ENCODE measurements around the gene EIF4E3. TPM values are rescaled to one million over a fixed set of nuclear protein-coding genes. Genes with fewer than 3 reads are reported as not detected.

EIF4E3 gene
- total and polyA plus RNA-seq, 7 experiments from 2014 or later: 17.7 to 72.8 (median 35.3) TPM

DNA sequence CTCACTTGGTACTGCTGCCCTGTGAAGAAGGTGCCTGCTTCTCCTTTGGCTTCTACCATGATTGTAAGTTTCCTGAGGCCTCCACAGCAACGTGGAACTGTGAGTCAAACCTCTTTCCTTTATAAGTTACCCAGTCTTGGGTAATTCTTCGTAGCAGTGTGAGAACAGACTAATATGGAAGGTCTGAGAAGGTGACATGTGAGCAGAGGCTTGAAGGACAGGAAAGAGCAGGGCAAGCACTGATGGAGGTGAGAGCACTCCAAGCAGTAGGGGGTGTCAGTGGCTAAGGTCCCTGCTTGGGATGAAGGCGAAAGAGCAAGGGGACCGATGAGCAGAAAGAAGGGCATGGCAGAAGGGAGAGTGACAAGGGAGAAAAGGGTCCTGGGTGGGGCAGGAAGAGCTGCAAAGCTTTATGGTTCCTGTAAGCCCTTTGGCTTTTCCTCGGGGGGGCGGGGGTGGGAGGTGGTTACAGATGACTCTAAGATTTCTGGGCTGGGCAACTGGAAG lies 3.5 kb downstream of the EIF4E3 start:
- H3K9me3 ChIP-seq (ENCODE audit: control insufficient read depth in 2 of 3, low read length in 3 of 3): no peaks in the 10 kb centered on the region
- ChIA-PET POLR2A (interaction anchor here (1.6 kb wide), 1 partner anchor 8 kb away, joined by 7 read pairs; no protein-coding TSS in a partner anchor), CTCF (interaction anchor here (1.2 kb wide), 1 partner anchor 8 kb away, joined by 4 read pairs; no protein-coding TSS in a partner anchor)
- peak overlapping the region; percentile 84 to 98 (median 90) for H3K27ac Mint-ChIP-seq
- no peaks in the 10 kb centered on the region for H3K27me3 ChIP-seq (ENCODE audit: control insufficient read depth in 2 of 2, insufficient read depth in 2 of 2, low read length in 2 of 2)
- peak overlapping the region; percentile 72 to 97 (median 88) for H3K4me3 Mint-ChIP-seq
- peak; percentile 27 for ATAC-seq
- peak overlapping the region; percentile 65 for H3K4me3 ChIP-seq (ENCODE audit: low read length)
- H3K9me3 Mint-ChIP-seq: peaks cover 0 to 2% (median 0%) of the 10 kb centered on the region in 11 donors
- H3K27me3 Mint-ChIP-seq: no peaks in the 10 kb centered on the region
- peaks cover 70 to 85% (median 79%) of the 10 kb centered on the region in 7 donors for H3K4me1 Mint-ChIP-seq
- H3K36me3 Mint-ChIP-seq: peaks cover 5 to 32% (median 17%) of the 10 kb centered on the region in 5 donors
- peak overlapping the region; percentile 76 for H3K27ac ChIP-seq (ENCODE audit: low read depth, low read length)
- peaks cover 66 to 71% of the 10 kb centered on the region in 2 donors for H3K4me1 ChIP-seq (ENCODE audit: control insufficient read depth in 2 of 2, insufficient read depth in 2 of 2, low read length in 2 of 2)
- H3K36me3 ChIP-seq (ENCODE audit: control insufficient read depth in 2 of 3, insufficient read depth in 3 of 3, low read length in 3 of 3): peaks cover 0 to 3% (median 0%) of the 10 kb centered on the region in 3 experiments
- DNase-seq: peak in 4 of 9 donors; percentile 42 to 57 (median 50)
- intact Hi-C loops (cut with micrococcal nuclease): loop anchor here (1.0 to 10.0 kb wide), 19 partner anchors 10 to 1275 kb away; partner anchors contain the start of genes RYBP (in 2 of the 2), FOXP1 (in 1 of the 2), PPP4R2 (in 1 of the 2) and SHQ1 (in 1 of the 2)

DNA sequence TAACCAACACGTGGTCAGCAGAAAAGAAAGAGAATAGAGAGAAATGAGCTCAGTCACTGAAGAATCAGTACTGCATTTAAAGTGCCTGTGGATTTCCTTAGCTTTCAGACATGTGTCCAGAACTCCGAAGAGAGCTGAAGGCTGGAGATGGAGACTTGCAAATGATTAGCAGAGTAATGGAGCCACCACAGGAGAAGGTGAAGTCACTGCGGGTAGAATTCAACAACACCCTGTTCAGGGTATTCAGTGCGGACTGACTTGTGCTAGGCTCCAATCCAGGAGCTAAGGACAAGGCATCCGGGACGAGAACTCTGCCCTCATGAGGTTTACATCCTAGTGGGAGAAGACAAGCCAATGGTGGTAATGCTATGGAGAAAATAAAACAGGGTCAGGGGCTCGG lies 4.2 kb downstream of the EIF4E3 start:
- Histone ChIP-seq H3K27ac (ENCODE audit: low read depth, low read length) (peak overlapping the region; percentile 76), H3K36me3 (ENCODE audit: control insufficient read depth in 2 of 3, insufficient read depth in 3 of 3, low read length in 3 of 3) (peaks cover 0 to 3% (median 0%) of the 10 kb centered on the region in 3 experiments), H3K9me3 (ENCODE audit: control insufficient read depth in 2 of 3, low read length in 3 of 3) (no peaks in the 10 kb centered on the region), H3K4me1 (ENCODE audit: control insufficient read depth in 2 of 2, insufficient read depth in 2 of 2, low read length in 2 of 2) (peaks cover 63 to 68% of the 10 kb centered on the region in 2 donors), H3K27me3 (ENCODE audit: control insufficient read depth in 2 of 2, insufficient read depth in 2 of 2, low read length in 2 of 2) (no peaks in the 10 kb centered on the region), H3K4me3 (ENCODE audit: low read length) (no peak overlapping the region)
- POLR2A ChIA-PET: interaction anchor here (1.0 kb wide), 1 partner anchor 9 kb away, joined by 4 read pairs; no protein-coding TSS in a partner anchor
- DNase-seq: no peak
- H3K9me3 Mint-ChIP-seq: peaks cover 0 to 2% (median 0%) of the 10 kb centered on the region in 11 donors
- peak overlapping the region; percentile 11 to 98 (median 90) for H3K27ac Mint-ChIP-seq
- peaks cover 66 to 83% (median 74%) of the 10 kb centered on the region in 7 donors for H3K4me1 Mint-ChIP-seq
- CTCF ChIA-PET: interaction anchor here (1.1 to 1.2 kb wide), 2 partner anchors 8 to 10 kb away, joined by 4 to 6 read pairs; no protein-coding TSS in a partner anchor
- no peaks in the 10 kb centered on the region for H3K27me3 Mint-ChIP-seq
- H3K4me3 Mint-ChIP-seq: peak overlapping the region; percentile 81 to 97 (median 88)
- ATAC-seq: no peak
- intact Hi-C loops (cut with micrococcal nuclease): loop anchor here (1.0 to 10.0 kb wide), 13 partner anchors 10 to 726 kb away; partner anchors contain the start of genes FOXP1 (in 1 of the 2) and RYBP (in 1 of the 2)
- H3K36me3 Mint-ChIP-seq: peaks cover 5 to 32% (median 17%) of the 10 kb centered on the region in 5 donors

DNA sequence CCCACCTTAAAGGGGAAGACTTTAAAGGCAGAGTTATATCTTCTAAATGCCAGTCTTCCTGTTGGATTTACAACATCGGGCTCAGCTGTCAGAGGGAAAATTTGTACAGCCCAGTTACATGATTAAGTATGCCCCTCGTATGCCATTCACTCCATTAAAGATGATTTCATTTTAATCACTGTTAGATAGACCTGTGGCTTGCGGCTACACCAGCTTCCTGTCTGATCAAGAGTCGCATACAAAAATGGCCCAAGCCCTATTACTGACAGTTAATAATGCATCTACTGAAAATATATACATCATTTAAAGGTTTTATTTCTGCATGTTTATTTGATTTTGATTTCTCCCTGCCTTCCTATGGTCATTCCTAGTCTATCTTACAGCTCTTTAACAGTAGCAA lies 7.1 kb downstream of the EIF4E3 start:
- Mint-ChIP-seq H3K36me3 (peaks cover 5 to 31% (median 17%) of the 10 kb centered on the region in 5 donors), H3K4me1 (peaks cover 71 to 92% (median 81%) of the 10 kb centered on the region in 7 donors), H3K27me3 (no peaks in the 10 kb centered on the region), H3K4me3 (peak overlapping the region in 7 of 10 donors; percentile 7 to 69 (median 37)), H3K27ac (peak overlapping the region in 6 of 9 donors; percentile 11 to 88 (median 46)), H3K9me3 (peaks cover 0 to 2% (median 0%) of the 10 kb centered on the region in 11 donors)
- POLR2A ChIA-PET: no interaction called here
- Histone ChIP-seq H3K27ac (ENCODE audit: low read depth, low read length) (no peak overlapping the region), H3K4me1 (ENCODE audit: control insufficient read depth in 2 of 2, insufficient read depth in 2 of 2, low read length in 2 of 2) (peaks cover 62% of the 10 kb centered on the region in 2 donors), H3K27me3 (ENCODE audit: control insufficient read depth in 2 of 2, insufficient read depth in 2 of 2, low read length in 2 of 2) (no peaks in the 10 kb centered on the region), H3K9me3 (ENCODE audit: control insufficient read depth in 2 of 3, low read length in 3 of 3) (no peaks in the 10 kb centered on the region), H3K36me3 (ENCODE audit: control insufficient read depth in 2 of 3, insufficient read depth in 3 of 3, low read length in 3 of 3) (no peaks in the 10 kb centered on the region), H3K4me3 (ENCODE audit: low read length) (no peak overlapping the region)
- CTCF ChIA-PET: interaction anchor here (0.6 to 0.9 kb wide), 3 partner anchors 9 to 948 kb away, joined by 3 read pairs; no protein-coding TSS in a partner anchor
- peak; percentile 43 for ATAC-seq
- intact Hi-C loops (cut with micrococcal nuclease): loop anchor here in 1 of 2 donors (10.0 kb wide), 1 partner anchor 537 kb away; no protein-coding TSS in a partner anchor
- DNase-seq: peak in 1 of 9 donors; percentile 13

DNA sequence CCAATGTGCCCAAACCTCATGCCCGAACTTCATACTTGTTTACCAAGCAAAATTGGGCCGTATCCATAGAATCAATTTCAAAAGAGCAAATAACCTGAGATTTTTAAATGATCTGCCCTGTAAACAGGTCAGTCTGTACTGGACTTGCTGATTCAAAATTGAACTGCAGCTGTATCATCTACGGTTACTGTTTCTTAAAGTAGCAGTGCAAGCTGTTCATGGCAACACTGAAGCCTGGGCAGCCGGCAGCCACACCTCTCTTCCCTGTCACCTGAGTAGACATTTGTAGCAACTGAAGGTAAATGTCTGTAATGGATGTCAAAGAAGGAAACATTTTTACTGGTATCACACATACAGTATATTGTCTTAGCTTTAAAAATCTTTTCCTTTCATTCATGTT lies 10.6 kb downstream of the EIF4E3 start:
- H3K4me3 ChIP-seq (ENCODE audit: low read length): no peak overlapping the region
- H3K27ac ChIP-seq (ENCODE audit: low read depth, low read length): no peak overlapping the region
- ATAC-seq: no peak
- no peaks in the 10 kb centered on the region for H3K27me3 ChIP-seq (ENCODE audit: control insufficient read depth in 2 of 2, insufficient read depth in 2 of 2, low read length in 2 of 2)
- DNase-seq: no peak
- H3K4me1 Mint-ChIP-seq: peaks cover 64 to 96% (median 76%) of the 10 kb centered on the region in 7 donors
- peak overlapping the region in 7 of 9 donors; percentile 15 to 81 (median 40) for H3K27ac Mint-ChIP-seq
- POLR2A ChIA-PET: interaction anchor here (1.1 to 2.1 kb wide), 2 partner anchors 8 to 15 kb away, joined by 3 to 7 read pairs; no protein-coding TSS in a partner anchor
- peak overlapping the region in 1 of 10 donors; percentile 10 for H3K4me3 Mint-ChIP-seq
- H3K4me1 ChIP-seq (ENCODE audit: control insufficient read depth in 2 of 2, insufficient read depth in 2 of 2, low read length in 2 of 2): peaks cover 48 to 53% of the 10 kb centered on the region in 2 donors
- H3K36me3 Mint-ChIP-seq: peaks cover 0 to 20% (median 12%) of the 10 kb centered on the region in 5 donors
- no peaks in the 10 kb centered on the region for H3K9me3 ChIP-seq (ENCODE audit: control insufficient read depth in 2 of 3, low read length in 3 of 3)
- no peaks in the 10 kb centered on the region for H3K9me3 Mint-ChIP-seq
- H3K36me3 ChIP-seq (ENCODE audit: control insufficient read depth in 2 of 3, insufficient read depth in 3 of 3, low read length in 3 of 3): peaks cover 0 to 1% (median 0%) of the 10 kb centered on the region in 3 experiments
- no peaks in the 10 kb centered on the region for H3K27me3 Mint-ChIP-seq
- CTCF ChIA-PET: no interaction called here
- intact Hi-C loops (cut with micrococcal nuclease): loop anchor here in 1 of 2 donors (5.0 to 10.0 kb wide), 2 partner anchors 213 to 540 kb away; no protein-coding TSS in a partner anchor

DNA sequence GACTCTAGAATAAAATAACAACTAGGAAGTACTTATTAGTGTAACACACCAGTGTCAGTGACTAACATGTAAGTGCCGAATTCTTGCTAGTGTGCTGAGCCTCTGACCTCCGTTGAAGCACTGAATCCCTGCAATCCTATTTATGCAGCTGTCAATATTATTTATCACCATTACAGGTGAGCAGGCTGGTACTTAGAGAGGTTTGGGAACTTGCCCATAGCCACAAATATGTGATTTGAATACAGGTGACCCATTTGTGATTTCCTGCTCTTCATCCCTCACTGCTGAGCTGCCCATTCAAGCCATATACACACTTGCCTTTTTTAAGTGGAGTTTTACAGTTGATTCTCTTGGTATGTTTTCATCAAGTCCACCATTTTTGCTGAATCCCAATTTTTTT lies 12.2 kb downstream of the EIF4E3 start:
- POLR2A ChIA-PET: interaction anchor here (0.7 to 2.1 kb wide), 2 partner anchors 10 to 1113 kb away, joined by 3 to 7 read pairs; no protein-coding TSS in a partner anchor
- CTCF ChIA-PET: interaction anchor here (0.7 to 1.5 kb wide), 3 partner anchors 10 to 19 kb away, joined by 3 to 4 read pairs (median 3); no protein-coding TSS in a partner anchor
- intact Hi-C loops (cut with micrococcal nuclease): loop anchor here in 1 of 2 donors (5.0 to 10.0 kb wide), 2 partner anchors 214 to 542 kb away; no protein-coding TSS in a partner anchor

DNA sequence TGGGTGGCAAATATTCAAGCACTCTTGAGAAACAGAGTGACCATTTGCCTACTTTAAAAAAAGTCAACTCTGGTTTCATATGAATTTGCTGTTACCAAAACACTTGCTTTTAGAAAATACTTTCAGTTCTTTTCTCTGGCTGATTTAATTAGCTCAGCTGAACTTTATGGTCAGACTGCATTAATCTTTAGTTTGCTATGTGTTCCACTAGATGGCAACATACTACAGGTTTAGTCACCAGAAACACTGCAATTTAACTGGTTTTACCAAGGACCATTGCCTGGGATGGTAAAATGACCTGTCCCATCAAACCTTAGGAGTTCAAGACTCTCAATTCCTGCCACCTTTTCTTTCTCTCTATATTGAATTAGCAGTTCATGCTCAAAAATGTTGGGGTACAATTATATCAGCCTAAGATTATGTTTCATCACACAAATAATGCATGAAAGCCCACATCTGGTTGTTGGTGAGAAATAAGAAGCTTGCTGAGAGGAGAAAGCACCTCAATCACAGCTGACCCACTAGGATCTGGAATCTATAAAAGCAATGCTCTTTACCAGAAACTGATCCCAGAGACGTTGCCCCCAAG lies 14.2 kb downstream of the EIF4E3 start:
- ChIA-PET POLR2A (interaction anchor here (1.3 to 1.5 kb wide), 2 partner anchors 14 to 1110 kb away, joined by 4 read pairs; partner anchors contain the start of gene EIF4E3), CTCF (interaction anchor here (0.6 to 3.0 kb wide), 13 partner anchors 9 to 1111 kb away, joined by 3 to 18 read pairs (median 6); no protein-coding TSS in a partner anchor)
- Histone ChIP-seq H3K4me1 (ENCODE audit: control insufficient read depth in 2 of 2, insufficient read depth in 2 of 2, low read length in 2 of 2) (peaks cover 19 to 29% of the 10 kb centered on the region in 2 donors), H3K9me3 (ENCODE audit: control insufficient read depth in 2 of 3, low read length in 3 of 3) (no peaks in the 10 kb centered on the region), H3K27ac (ENCODE audit: low read depth, low read length) (no peak overlapping the region), H3K4me3 (ENCODE audit: low read length) (no peak overlapping the region), H3K36me3 (ENCODE audit: control insufficient read depth in 2 of 3, insufficient read depth in 3 of 3, low read length in 3 of 3) (peaks cover 0 to 14% (median 5%) of the 10 kb centered on the region in 3 experiments), H3K27me3 (ENCODE audit: control insufficient read depth in 2 of 2, insufficient read depth in 2 of 2, low read length in 2 of 2) (no peaks in the 10 kb centered on the region)
- H3K4me1 Mint-ChIP-seq: peaks cover 40 to 91% (median 53%) of the 10 kb centered on the region in 7 donors
- intact Hi-C loops (cut with micrococcal nuclease): loop anchor here (1.0 to 10.0 kb wide), 11 partner anchors 10 to 1375 kb away; no protein-coding TSS in a partner anchor
- H3K4me3 Mint-ChIP-seq: peak overlapping the region in 5 of 10 donors; percentile 6 to 48 (median 32)
- ATAC-seq: peak; percentile 81
- H3K27me3 Mint-ChIP-seq: no peaks in the 10 kb centered on the region
- peaks cover 0 to 24% (median 5%) of the 10 kb centered on the region in 5 donors for H3K36me3 Mint-ChIP-seq
- H3K9me3 Mint-ChIP-seq: no peaks in the 10 kb centered on the region
- peak overlapping the region in 8 of 9 donors; percentile 4 to 80 (median 62) for H3K27ac Mint-ChIP-seq
- DNase-seq: peak in 7 of 9 donors; percentile 32 to 57 (median 40)

More for the DNA sequence above, 12.2 kb downstream of the EIF4E3 start:
- Histone ChIP-seq H3K27ac (ENCODE audit: low read depth, low read length) (no peak overlapping the region), H3K4me1 (ENCODE audit: control insufficient read depth in 2 of 2, insufficient read depth in 2 of 2, low read length in 2 of 2) (peaks cover 34 to 44% of the 10 kb centered on the region in 2 donors), H3K27me3 (ENCODE audit: control insufficient read depth in 2 of 2, insufficient read depth in 2 of 2, low read length in 2 of 2) (no peaks in the 10 kb centered on the region), H3K36me3 (ENCODE audit: control insufficient read depth in 2 of 3, insufficient read depth in 3 of 3, low read length in 3 of 3) (peaks cover 0 to 8% (median 5%) of the 10 kb centered on the region in 3 experiments), H3K9me3 (ENCODE audit: control insufficient read depth in 2 of 3, low read length in 3 of 3) (no peaks in the 10 kb centered on the region), H3K4me3 (ENCODE audit: low read length) (no peak overlapping the region)
- Mint-ChIP-seq H3K36me3 (peaks cover 0 to 18% (median 4%) of the 10 kb centered on the region in 5 donors), H3K27ac (peak overlapping the region in 6 of 9 donors; percentile 8 to 46 (median 23)), H3K27me3 (no peaks in the 10 kb centered on the region), H3K9me3 (no peaks in the 10 kb centered on the region), H3K4me3 (no peak overlapping the region), H3K4me1 (peaks cover 55 to 96% (median 64%) of the 10 kb centered on the region in 7 donors)
- no peak for ATAC-seq
- DNase-seq: no peak
